IPS-NIHi7 (cell line): ENCODE data around the gene CCDC15.
A peak's percentile ranks its signal among the peaks of the same experiment; 100 is the strongest.

ENCODE experiments used
- DNase-seq: peaks from one replicate; pipeline ENCODE4 v3.0.0; 2012; ENCODE audit warnings: mixed read lengths; ENCODE audit errors: extremely low spot score

The CCDC15 gene

GRCh38 chr11:124953753-124954589 is at the start of gene CCDC15:
Gene CCDC15 (plus strand): TSS chr11:124954202. CDS start chr11:124954733, 531 bp downstream.
- peak; percentile 98 for DNase-seq

GRCh38 chr11:124915541-124916369 is 38.2 kb upstream of the CCDC15 start:
- DNase-seq, result no peak

- no peak for DNase-seq
These were observed 37.7 kb upstream of the CCDC15 start for GRCh38 chr11:124916370-124916710.

GRCh38 chr11:124917115-124917637 is 36.8 kb upstream of the CCDC15 start:
- no peak for DNase-seq

GRCh38 chr11:124918950-124919349 is 35.1 kb upstream of the CCDC15 start, which contains the start of gene HEPN1:
Gene HEPN1 (plus strand): TSS chr11:124919250.
- no peak for DNase-seq

- DNase-seq, result no peak
These were observed 34.1 kb upstream of the CCDC15 start for GRCh38 chr11:124919898-124920297.

GRCh38 chr11:124920356-124920755 is 33.6 kb upstream of the CCDC15 start:
- DNase-seq, result no peak

GRCh38 chr11:124920870-124921609 is 33.0 kb upstream of the CCDC15 start:
- DNase-seq, result peak; percentile 92

- no peak for DNase-seq
These were observed 31.2 kb upstream of the CCDC15 start for GRCh38 chr11:124922831-124923230.

GRCh38 chr11:124923296-124923695 is 30.7 kb upstream of the CCDC15 start:
- DNase-seq, result no peak

GRCh38 chr11:124928942-124929665 is 24.9 kb upstream of the CCDC15 start:
- no peak for DNase-seq

GRCh38 chr11:124930799-124931198 is 23.2 kb upstream of the CCDC15 start:
- no peak for DNase-seq

GRCh38 chr11:124934862-124935547 is 19.0 kb upstream of the CCDC15 start:
- DNase-seq, result no peak

GRCh38 chr11:124935548-124936514 is 18.2 kb upstream of the CCDC15 start, which contains the start of gene HEPACAM:
Gene HEPACAM (minus strand): TSS chr11:124936047. CDS start chr11:124936006, 41 bp downstream.
- DNase-seq, result no peak

GRCh38 chr11:124937336-124937935 is 16.6 kb upstream of the CCDC15 start:
- no peak for DNase-seq

- no peak for DNase-seq
These were observed 15.7 kb upstream of the CCDC15 start for GRCh38 chr11:124938206-124938765.

GRCh38 chr11:124938970-124939369 is 15.0 kb upstream of the CCDC15 start:
- no peak for DNase-seq

- DNase-seq, result no peak
These were observed 12.3 kb upstream of the CCDC15 start for GRCh38 chr11:124941703-124942102.
